Measurements from ENCODE around the gene INS.

INS gene

DNA sequence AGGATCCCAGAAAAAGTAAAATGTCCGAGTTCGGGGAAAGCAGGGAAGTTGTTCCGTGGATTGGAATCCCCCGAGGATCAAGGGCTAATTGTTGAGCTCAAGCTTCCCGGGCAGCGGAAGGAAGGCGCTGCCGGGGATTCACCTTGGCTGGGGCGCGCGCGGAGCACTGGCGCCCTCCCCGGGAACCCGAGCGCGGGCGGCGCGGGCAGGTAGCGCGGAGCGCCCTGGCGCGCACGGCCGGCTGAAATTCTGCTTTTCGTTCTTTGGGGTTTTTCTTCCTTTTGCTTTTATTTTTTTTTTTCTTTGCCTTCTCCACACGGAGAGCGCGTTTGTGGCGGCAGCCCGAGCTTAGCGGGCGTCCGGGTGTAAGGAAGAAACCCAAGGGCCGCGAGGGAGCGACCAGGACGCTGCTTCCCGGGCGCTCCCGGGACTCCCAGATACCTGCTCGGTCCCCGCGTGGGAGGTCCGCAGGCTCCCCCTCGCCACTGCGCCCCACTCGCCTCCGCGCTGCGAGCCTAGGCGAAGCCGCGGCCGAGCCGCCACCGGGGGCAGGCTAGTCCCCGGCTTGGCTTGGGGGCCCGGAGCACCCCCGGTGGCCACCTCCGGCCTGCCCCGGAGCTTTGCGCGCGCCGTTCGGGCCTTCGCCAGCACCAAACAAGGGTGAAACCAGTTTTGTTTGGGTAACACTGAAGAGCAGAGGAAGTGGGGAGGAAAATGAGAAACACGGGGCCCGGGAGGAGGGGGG, 17.0 kb downstream of the INS start:
- no peak for DNase-seq (ENCODE audit: low spot score)

DNA sequence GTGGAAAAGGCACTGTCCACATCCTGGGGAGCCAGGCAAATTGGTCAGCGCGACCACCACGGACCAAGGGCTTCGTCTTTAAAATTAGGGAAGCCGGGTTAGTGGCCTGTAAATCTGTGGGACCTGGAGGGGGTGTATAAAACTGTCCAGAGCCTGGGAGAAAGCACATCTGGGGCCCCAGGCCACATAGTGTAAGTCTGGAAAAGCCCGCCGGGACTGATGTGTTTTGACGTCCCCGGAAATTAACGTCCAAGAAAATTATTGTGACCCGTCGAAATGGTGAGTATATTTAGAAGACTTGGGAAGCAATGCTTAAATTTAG, 17.6 kb downstream of the INS start:
- DNase-seq (ENCODE audit: low spot score) = no peak

DNA sequence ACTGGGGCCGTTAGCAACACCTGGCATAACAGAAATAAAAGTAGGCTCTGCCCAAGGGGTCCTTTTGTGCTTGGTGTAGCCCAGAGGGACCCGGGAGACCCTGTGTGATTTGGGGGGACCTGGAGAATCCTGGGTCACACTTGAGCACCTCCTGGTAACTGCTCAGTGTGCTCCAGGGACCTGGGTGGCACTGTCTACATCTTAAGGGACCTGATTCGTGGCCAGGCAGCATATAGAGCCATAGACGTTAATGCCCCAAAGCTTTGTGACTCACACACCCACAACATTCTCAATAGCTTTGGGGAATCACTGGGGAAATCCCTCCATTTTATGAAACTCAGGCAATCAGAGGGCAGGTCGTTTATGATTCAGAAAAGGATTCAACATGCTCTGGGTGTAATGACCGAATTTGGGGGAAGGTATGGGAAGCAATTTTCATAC, 18.2 kb downstream of the INS start:
- DNase-seq (ENCODE audit: low spot score) = peak; percentile 53

DNA sequence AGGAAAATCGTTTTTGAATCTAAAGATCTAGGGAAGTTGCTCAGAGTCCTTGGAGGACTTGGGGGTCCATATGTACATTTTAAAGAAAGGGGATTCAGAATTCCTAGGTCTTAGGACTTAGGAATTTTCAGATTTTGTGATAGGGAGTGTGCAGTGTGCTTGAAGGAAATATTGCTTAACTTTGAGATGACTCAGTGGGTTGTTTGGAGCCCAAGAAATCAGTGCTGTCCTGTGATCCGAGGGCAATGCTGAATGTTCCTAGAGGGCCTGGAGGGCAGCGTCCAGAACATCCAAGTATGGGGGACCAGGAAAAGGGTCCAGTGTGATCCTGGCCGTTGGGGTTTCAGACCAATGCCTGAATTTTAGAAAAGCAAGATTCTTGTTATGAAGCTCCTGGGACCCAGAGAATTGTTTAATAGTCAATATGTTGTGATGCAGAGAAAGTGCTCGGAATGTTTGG, 18.7 kb downstream of the INS start:
- DNase-seq (ENCODE audit: low spot score) = peak; percentile 82

DNA sequence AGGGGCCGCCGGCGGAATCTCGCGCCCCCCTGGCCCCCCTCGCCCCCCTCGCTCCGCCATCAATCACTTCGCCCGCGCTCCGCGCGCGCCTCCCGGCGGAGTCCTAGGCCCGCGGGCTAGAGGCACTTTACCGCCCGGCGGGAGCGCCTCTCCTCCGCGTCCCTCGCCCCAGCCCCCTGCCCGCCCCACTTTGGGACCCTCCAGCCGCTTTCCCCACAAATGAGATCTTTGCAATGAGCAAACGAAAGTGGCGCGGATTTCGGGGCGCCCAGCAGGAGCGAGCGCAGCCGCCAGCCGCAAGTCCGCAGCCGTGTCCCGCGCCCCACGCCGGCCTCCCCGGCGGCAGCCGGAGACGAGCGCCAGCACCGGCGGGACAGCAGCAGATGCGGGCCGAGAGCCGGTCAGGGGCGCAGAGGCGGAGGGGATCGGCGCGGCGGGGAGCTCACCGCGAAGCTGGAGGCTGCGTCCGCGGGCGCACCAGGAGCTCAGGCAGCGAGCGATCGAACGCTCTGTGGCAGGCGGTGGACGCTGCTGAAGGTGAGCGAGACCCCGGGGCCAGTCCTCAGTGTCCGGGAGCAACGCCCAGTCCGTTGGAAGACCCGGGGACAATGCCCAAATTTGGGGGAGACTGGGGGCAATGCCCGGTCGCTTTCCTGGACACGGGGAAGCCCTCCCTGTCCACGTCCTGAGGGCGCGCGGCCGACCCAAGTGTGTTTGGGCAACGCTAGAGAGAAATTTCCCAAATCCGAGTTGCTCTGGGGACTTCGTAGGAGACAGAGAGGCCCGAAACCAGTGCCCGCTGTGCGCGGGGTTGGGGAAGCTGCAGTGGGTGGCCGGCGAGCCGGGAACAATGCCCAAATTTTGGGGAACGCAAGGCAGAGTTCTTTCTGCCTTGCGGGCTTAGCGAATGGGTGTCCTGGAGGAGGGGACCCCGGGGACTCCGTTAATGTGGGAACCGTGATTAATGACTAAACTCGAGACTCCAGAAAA, 20.3 kb downstream of the INS start:
- no peak for DNase-seq (ENCODE audit: low spot score)

DNA sequence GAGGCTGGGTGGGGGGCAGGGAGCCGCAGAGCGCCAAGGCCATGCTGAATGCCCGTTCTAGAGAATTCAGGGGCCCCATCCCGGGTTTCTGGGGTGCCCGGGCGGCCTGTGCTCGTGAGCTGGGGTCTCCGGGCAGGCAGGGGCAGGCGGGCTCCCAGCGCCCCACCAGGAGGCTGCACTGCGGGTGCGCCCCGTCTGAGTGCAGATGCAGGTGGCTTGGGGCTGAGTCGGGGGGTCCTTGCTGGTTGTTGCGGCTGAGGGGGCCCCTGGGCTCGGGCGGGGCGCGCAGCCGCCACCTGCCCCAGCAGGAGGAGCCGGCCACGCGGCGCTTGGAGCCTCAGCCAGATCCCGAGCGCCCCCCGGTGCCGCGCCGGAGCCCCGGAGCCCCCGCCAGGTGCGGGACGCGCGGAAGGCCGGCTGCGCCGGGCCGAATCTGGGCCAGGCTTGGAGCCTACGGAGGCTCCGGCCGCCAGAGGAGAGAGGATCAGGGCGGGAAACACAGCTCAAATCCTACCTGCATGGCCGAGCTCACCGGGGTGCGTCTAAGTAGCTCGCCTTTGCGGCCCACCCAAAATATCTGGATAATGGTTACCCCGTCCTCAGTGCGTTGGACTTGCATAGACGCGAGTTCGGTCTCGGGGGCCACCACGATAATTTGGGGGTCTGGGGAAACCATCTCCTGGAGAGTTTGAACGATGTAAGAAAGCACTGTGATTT, 21.2 kb downstream of the INS start:
- DNase-seq (ENCODE audit: low spot score) = no peak

DNA sequence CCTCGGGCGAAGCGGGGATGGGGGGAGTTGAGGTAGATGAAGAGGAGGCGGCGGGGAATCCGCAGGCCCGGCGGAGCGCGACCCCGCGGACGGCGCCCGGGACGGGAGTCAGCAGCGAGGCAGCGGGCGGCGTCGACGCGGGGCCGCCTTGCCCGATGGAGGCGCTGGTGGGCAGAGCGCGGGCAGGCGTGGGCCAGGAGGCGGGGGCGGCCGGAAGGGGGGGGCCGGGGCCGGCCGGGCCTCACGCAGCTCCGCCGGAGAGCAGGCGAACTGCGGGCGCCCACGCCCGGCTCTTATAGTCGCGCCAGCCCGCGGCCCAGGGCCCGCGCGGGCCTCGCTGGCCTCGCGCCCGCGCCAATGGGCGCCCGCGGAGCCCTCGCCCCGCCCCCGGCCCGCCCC, 21.9 kb downstream of the INS start, which contains the start of gene IGF2:
Gene IGF2, minus strand, starts transcription at position 267 of the 399 bp plus-strand sequence. CDS start 3,866 bp downstream, outside the sequence.
- peak; percentile 83 for DNase-seq (ENCODE audit: low spot score)

DNA sequence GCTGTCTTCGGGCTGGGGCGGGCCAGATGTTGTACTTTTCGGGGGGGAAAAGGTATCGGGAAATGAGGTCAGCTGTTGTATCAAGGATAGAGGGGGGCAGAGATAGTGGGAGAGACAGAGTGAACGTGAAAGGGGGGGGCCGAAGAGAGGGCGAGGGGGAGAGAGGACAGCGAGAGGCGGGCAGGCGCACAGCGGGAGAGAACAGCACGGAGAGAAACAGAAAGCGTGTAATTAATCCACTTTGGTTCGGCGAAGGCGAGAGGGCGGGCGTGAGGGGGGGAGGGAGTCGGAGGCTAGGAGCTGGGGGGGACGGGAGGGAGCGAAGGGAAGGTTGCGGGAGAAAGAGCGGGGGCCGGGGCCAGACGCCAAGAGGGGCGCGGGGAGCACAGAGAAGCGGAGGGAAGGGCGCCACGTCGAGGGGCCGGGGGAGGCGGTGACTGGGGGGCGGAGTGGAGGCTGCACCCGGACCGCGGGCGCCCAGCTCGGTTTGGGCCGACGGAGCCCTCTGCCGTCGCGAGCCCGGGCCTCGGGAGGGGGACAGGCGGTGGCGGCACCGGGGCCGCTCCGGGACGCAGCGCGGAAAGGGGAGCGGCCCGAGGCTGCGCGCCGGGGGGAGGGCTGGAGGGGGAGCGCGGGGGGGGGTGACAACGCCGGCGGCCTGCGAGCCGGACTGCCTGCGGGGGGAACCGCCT, 22.4 kb downstream of the INS start:
- DNase-seq (ENCODE audit: low spot score) = peak; percentile 71

DNA sequence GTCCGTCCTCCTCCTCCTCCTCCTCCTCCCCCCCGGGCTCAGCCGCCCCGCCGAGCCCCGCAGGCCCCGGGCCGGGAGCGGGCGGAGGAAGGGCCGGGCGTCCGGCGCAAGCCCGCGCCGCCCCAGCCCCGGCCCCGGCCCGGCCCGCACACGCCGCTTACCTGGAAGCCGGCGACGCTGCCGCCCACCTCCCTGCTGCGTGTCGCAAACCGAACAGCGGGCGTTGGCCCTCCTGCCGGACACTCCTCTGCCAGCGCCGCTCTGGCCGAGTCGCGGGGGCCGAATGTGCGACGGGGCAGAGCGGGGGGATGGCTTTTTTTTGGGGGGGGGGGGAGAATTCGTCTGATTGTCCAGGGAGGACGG, 23.0 kb downstream of the INS start:
- DNase-seq (ENCODE audit: low spot score) = peak; percentile 44

DNA sequence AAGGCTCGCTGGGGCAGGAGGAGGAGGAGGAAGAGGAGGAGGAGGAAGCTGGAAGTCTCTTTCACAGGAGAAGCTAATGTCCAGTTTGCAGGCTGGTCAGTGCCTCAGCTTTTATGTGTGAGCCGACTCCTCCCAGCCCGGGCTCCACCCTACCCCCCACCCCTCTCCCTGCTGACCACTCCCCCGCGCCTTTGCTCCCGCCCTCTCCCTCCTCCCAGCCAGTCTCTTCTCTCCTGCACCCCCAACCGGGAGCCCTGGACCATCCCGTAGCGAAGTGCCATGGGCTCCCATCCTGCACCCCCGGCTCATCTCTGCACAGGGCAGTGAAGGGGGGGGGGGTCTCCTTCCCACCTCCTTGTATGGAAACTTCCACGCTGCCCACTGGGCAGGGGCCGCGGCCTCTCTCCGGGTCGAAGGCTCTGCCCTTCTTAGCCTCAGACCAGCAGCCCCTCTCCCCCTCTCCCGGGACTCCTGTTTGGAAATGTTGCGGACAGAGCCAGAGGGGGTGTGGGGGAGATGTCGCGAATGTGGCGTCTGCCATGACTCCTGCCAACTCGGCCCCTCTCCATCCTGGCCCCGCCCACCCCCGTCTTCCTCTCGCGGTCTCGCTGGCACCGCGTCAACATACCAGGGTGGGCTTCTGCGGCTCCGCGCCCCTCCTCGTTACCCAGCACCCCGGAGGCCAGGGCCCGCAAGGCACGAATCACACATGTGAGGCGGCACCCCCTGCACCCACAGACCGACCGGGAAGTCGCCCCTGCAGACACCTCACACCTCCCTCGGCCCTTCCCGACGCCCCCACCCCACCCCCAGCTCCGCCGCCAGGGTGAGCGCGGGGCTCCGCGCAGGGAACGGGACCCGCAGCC, 23.6 kb downstream of the INS start:
- peak; percentile 99 for DNase-seq (ENCODE audit: low spot score)

DNA sequence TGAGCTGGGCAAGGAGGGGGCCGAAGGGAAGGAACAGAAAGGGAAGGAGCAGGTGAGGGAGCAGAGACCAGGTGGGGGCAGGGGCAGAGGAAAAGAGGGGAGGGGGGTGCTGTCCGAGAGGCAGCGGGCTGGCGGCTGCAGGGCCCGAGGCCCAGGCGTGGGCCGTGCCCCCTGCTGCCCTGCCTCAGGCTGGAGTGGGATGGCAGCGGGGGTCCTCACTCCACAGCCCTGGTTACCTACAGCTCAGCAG, 24.1 kb downstream of the INS start:
- no peak for DNase-seq (ENCODE audit: low spot score)

DNA sequence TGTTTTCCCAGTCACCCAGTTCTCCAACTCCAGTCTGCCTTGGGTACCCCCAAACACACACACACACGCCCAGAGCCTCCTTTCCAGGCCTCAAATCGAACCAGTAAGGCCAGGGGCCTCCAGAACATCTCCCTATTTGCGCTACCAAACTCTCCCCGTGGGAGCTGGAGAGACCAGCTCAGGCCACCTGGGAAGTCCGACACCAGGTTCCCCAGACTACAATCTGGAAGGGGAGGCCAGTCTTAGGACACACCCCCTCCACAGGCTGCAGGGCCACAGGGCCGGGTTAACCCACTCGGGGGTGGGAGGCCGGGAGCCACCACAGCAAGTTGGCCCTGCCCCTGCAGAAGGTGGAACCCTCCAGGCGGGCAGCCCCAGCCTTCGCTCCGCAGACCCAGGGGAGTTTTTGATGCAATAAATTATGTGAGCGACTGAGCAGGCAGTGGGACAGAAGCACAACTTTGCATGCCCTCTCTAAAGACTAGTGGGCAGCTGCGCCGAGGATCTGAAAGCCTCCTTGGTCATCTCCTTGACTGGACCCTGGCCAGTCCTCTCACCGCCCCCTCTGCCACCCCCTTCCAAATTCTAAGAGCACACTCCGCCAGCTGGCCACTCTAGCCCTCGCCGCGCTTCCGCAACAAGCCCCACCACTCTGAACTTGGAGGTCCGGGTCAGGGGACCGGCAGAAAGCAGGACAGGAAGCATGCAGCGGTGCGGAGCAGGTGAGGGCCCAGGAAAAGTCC, 24.6 kb downstream of the INS start:
- DNase-seq (ENCODE audit: low spot score) = no peak

DNA sequence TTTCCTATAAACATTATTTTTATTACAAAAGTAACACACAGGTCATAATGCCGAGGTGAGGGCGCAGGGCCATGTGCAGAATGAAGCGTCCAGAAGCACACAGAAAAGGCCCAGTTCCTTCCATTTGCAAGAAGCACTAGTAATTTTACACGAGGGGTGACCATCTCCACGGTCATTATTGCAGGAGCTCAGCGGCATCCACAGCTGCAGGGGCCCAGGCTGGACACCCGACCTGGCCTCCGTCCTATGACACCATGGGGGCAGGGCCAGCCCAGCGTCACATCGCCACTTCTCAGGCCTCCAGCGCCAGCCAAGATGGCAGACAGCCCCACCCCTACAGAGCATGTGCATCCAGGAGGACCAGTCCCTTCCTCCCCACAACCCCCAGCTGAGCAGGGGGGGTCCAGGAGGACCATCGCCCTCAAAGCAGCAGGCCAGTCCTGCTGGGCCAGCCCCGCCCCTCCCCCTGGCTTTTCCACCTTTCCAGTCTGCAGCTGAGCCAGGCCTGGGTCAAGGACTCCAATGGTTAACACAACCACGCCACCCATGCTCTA, 25.3 kb downstream of the INS start:
- no peak for DNase-seq (ENCODE audit: low spot score)

DNA sequence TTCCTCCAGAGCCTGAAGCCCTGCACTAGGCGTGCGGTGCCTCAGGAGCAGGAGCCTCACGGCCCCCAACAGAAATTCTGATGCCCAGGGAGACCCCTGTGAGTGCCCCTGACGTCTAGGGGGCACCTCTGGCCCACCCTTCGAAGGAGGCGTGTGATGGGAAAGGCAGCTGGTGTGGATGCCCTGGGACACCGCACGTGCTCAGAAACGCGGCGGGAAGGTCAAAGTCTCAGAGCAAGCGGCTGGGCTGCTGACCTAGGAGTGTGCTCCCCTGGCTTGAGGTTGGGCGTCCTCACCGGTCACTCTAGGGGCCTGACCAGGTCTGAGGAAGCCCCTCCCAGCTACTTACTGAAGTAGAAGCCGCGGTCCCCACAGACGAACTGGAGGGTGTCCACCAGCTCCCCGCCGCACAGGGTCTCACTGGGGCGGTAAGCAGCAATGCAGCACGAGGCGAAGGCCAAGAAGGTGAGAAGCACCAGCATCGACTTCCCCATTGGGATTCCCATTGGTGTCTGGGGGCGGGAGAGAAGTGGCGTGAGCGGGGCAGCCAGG, 25.9 kb downstream of the INS start:
- no peak for DNase-seq (ENCODE audit: low spot score)

DNA sequence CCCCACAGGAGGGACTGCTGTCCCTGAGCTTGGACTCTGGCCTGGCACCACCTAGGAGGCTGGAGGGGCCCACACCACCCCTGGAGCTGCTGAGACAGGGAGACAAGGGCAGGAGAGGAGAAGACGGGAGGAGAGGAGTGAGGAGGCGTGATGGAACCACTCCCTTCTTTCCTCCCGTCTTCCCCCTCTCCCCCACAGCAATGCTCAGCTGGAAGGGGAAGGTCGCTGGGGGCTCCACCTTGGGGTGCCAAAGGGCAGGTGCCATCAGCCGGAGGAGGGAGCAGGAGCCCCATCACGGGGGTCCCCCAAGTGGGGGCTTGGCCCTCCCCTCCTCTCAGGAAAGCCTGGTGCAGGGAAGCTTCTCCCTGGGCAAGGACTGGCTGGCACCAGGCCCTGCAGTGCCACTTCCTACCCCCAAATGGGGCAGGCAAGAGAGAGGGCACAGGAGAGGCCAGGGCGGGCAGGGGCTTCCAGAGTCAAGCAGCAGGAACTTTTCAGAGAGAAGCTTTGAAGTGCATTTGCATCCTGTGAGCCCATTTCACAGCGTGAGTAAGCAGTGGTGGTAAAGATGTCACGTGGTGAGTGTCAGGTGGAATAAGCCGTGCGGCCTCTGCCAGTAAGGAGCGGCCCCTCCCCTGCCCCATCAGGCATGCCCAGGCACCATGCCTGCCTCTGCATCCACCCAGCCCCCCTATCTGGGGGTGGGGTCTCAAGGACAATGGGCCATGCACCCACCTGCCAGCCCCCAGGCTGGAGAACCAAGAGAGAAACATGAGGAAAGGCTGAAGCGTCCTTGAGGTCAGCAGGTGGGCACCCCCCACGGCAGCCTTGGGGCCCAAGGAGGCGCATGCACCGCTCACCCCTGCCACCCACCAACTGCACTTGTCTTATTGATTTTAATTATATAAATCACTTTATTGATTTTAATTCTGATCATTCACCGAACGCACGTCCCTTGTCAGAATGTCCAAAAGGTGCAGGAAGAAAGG, 26.7 kb downstream of the INS start:
- no peak for DNase-seq (ENCODE audit: low spot score)

DNA sequence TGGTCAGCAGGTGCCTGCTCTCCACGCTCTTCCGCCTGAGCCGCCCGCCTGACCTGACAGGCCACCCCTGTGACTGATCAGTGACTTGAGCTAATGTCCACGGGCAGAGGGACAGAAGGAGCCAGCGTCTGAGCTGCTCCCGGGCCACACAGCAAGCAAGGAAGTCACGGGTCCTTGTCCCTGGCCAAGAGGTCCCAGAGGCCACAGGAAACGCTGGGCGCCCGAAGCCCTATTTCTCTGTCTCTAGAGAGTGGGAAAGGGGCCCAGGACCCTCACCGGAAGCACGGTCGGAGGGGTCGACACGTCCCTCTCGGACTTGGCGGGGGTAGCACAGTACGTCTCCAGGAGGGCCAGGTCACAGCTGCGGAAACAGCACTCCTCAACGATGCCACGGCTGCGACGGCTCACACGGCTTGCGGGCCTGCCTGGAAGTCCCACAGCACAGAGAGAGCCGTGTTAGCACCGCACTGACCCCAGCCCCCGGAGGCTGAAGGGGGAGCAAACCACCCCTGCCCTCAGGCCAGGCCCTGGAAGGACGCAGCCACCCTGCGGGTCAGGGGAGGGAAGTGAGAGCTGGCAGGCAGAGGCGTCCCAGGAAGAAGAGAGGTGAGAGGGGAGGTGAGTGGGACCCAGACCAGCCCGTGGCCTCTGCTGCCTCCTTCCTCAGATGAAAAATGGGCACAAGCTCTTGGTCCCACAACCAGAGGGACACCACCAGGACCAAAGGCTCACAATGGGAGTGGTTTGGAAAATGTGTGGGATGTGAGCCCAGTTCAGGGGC, 27.6 kb downstream of the INS start:
- DNase-seq (ENCODE audit: low spot score) = no peak

DNA sequence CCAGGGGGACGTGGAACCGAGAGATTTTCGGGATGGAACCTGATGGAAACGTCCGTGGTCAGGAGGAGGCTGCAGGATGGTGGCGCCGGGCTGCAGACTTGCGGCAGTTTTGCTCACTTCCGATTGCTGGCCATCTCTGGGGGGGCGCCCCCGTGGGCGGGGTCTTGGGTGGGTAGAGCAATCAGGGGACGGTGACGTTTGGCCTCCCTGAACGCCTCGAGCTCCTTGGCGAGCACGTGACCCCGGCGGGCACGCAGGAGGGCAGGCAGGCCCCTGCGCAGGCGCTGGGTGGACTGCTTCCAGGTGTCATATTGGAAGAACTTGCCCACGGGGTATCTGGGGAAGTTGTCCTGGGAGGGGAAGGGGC, 28.2 kb downstream of the INS start:
- DNase-seq (ENCODE audit: low spot score) = no peak

DNA sequence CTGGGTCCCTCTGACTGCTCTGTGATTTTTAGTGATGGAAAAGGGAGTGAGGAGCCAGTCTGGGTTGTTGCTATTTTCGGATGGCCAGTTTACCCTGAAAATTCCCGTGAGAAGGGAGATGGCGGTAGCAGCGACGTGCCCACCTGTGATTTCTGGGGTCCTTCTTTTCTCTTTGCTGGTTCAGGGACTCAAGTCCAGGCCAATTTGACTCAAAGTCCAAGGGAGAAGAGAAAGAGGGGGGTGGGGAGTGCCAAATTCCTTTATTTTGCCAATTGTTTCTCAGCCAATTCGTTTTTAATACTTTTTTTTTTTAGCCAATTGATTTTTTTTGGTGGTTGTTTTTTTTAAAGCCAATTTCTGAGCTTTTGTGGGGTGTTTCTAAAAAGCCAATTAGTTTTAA, 28.8 kb downstream of the INS start:
- DNase-seq (ENCODE audit: low spot score) = no peak
